GM18507 (cell line): Measurements from ENCODE around the gene SFTPA2.
"Not testable (repeated sequence)": the region's sequence is repeated elsewhere in the genome, so short reads cannot be mapped to it uniquely, and the experiment has no call there.

Source experiments
- DNase-seq: peaks from one replicate; pipeline ENCODE4 v3.0.0; 2011; ENCODE audit warnings: low read depth; ENCODE audit not compliant: insufficient read length; ENCODE audit errors: extremely low spot score
- FAIRE-seq: peaks from 2 replicates; lab custom pipeline; 2011; peaks lifted over from hg19 to GRCh38; lab: Jason Lieb, UNC

SFTPA2 gene

GRCh38 chr10:79560160-79560709, at the start of gene SFTPA2:
SFTPA2 (minus strand) TSS chr10:79560407; CDS start chr10:79559483, 924 bp downstream.
- DNase-seq: no peak
- no peak for FAIRE-seq

- DNase-seq (peak; percentile 8), FAIRE-seq (peak; percentile 62)
These were observed 48.5 kb upstream of the SFTPA2 start for GRCh38 chr10:79608505-79609375.

- DNase-seq: no peak
- no peak for FAIRE-seq
These were observed 45.1 kb upstream of the SFTPA2 start for GRCh38 chr10:79605308-79605707.

GRCh38 chr10:79604294-79604693, 44.1 kb upstream of the SFTPA2 start:
- FAIRE-seq (no peak), DNase-seq (no peak)

- no peak for FAIRE-seq
These were observed 42.7 kb upstream of the SFTPA2 start for GRCh38 chr10:79602953-79603352.

GRCh38 chr10:79601939-79602338, 41.7 kb upstream of the SFTPA2 start:
- no peak for DNase-seq
- no peak for FAIRE-seq

More at GRCh38 chr10:79602953-79603352, 42.7 kb upstream of the SFTPA2 start:
- DNase-seq: no peak

GRCh38 chr10:79599644-79600043, 39.4 kb upstream of the SFTPA2 start:
- DNase-seq, FAIRE-seq: not testable (repeated sequence)

GRCh38 chr10:79595510-79595909, 35.3 kb upstream of the SFTPA2 start:
- FAIRE-seq: no peak

GRCh38 chr10:79594565-79594964, 34.4 kb upstream of the SFTPA2 start:
- not testable (repeated sequence) for FAIRE-seq, DNase-seq

More at GRCh38 chr10:79595510-79595909, 35.3 kb upstream of the SFTPA2 start:
- DNase-seq: no peak

- no peak for DNase-seq
- FAIRE-seq: no peak
These were observed 33.2 kb upstream of the SFTPA2 start for GRCh38 chr10:79593377-79593776.

- FAIRE-seq (no peak), DNase-seq (no peak)
These were observed 28.6 kb upstream of the SFTPA2 start for GRCh38 chr10:79588800-79589199.

- DNase-seq (no peak), FAIRE-seq (no peak)
These were observed 26.7 kb upstream of the SFTPA2 start for GRCh38 chr10:79586933-79587332.

- no peak for FAIRE-seq
- DNase-seq: no peak
These were observed 25.8 kb upstream of the SFTPA2 start for GRCh38 chr10:79585870-79586527.

GRCh38 chr10:79583488-79584024, 23.3 kb upstream of the SFTPA2 start:
- DNase-seq (no peak), FAIRE-seq (no peak)

GRCh38 chr10:79582954-79583353, 22.7 kb upstream of the SFTPA2 start:
- not testable (repeated sequence) for DNase-seq, FAIRE-seq

GRCh38 chr10:79582096-79582495, 21.9 kb upstream of the SFTPA2 start:
- no peak for FAIRE-seq
- DNase-seq: no peak

GRCh38 chr10:79581044-79581443, 20.8 kb upstream of the SFTPA2 start:
- FAIRE-seq (no peak), DNase-seq (no peak)

GRCh38 chr10:79579361-79579760, 19.2 kb upstream of the SFTPA2 start:
- DNase-seq (no peak), FAIRE-seq (no peak)

- not testable (repeated sequence) for FAIRE-seq, DNase-seq
These were observed 10.4 kb upstream of the SFTPA2 start for GRCh38 chr10:79570624-79571023.

GRCh38 chr10:79563426-79563825, 3.2 kb upstream of the SFTPA2 start:
- DNase-seq (no peak), FAIRE-seq (no peak)
